Head of caudate nucleus (tissue), 42 donors: Measurements from ENCODE around the gene CCDC182.

Source experiments
- DNase-seq, 42 donors: peaks; one replicate each; pipeline versions ENCODE4 v3.0.0 to v3.0.0-alpha.2; 2020 to 2021; ENCODE audit warnings: mixed read lengths in 7 of 42
- intact Hi-C: fragments of 100-400 bp; cut with DNase I; formaldehyde crosslinking; loops from one replicate; pipeline ENCODE4 v1.15.0; 2022

Gene CCDC182

GRCh38 chr17:57737450-57737849 is 7.6 kb downstream of the CCDC182 start:
- intact Hi-C loops, result no loop called here

GRCh38 chr17:57735707-57736106 is 9.4 kb downstream of the CCDC182 start:
- intact Hi-C loops, result no loop called here
- DNase-seq, result no peak

More at GRCh38 chr17:57737450-57737849, 7.6 kb downstream of the CCDC182 start:
- DNase-seq, result no peak

GRCh38 chr17:57735230-57735629 is 9.9 kb downstream of the CCDC182 start:
- intact Hi-C loops, result no loop called here
- DNase-seq, result no peak

GRCh38 chr17:57733085-57733484 is 12.0 kb downstream of the CCDC182 start:
- no peak for DNase-seq
- intact Hi-C loops, result no loop called here

- no peak for DNase-seq
- intact Hi-C loops, result no loop called here
These were observed 13.0 kb downstream of the CCDC182 start for GRCh38 chr17:57732062-57732461.

- intact Hi-C loops, result no loop called here
- no peak for DNase-seq
These were observed 14.9 kb downstream of the CCDC182 start for GRCh38 chr17:57730026-57730701.

- DNase-seq, result no peak
- intact Hi-C loops, result no loop called here
These were observed 17.4 kb downstream of the CCDC182 start for GRCh38 chr17:57727630-57728175.

- no peak for DNase-seq
- intact Hi-C loops, result no loop called here
These were observed 18.3 kb downstream of the CCDC182 start for GRCh38 chr17:57726838-57727237.

- intact Hi-C loops, result no loop called here
- no peak for DNase-seq
These were observed 18.8 kb downstream of the CCDC182 start for GRCh38 chr17:57726213-57726790.

- no peak for DNase-seq
These were observed 20.4 kb downstream of the CCDC182 start for GRCh38 chr17:57724729-57725125.

GRCh38 chr17:57724026-57724728 is 20.9 kb downstream of the CCDC182 start:
- no peak for DNase-seq
- intact Hi-C loops, result no loop called here

More at GRCh38 chr17:57724729-57725125, 20.4 kb downstream of the CCDC182 start:
- intact Hi-C loops, result no loop called here

- intact Hi-C loops, result no loop called here
- DNase-seq, result no peak
These were observed 21.6 kb downstream of the CCDC182 start for GRCh38 chr17:57723427-57724025.

GRCh38 chr17:57722704-57723043 is 22.4 kb downstream of the CCDC182 start:
- DNase-seq, result no peak
- intact Hi-C loops, result no loop called here

- intact Hi-C loops, result no loop called here
- no peak for DNase-seq
These were observed 23.0 kb downstream of the CCDC182 start for GRCh38 chr17:57721967-57722703.

- no peak for DNase-seq
These were observed 24.6 kb downstream of the CCDC182 start for GRCh38 chr17:57720386-57721035.

GRCh38 chr17:57718878-57719277 is 26.2 kb downstream of the CCDC182 start:
- intact Hi-C loops, result no loop called here
- no peak for DNase-seq

More at GRCh38 chr17:57720386-57721035, 24.6 kb downstream of the CCDC182 start:
- intact Hi-C loops, result no loop called here

GRCh38 chr17:57715981-57716380 is 29.1 kb downstream of the CCDC182 start:
- no peak for DNase-seq
- intact Hi-C loops, result no loop called here

- intact Hi-C loops, result no loop called here
These were observed 30.4 kb downstream of the CCDC182 start for GRCh38 chr17:57714665-57715180.

More at GRCh38 chr17:57714665-57715180, 30.4 kb downstream of the CCDC182 start:
- no peak for DNase-seq
